ENCODE measurements around the gene ALDH5A1.
"Not testable (repeated sequence)": the region's sequence is repeated elsewhere in the genome, so short reads cannot be mapped to it uniquely, and the experiment has no call there.

ALDH5A1 gene

GRCh38 chr6:24489470-24489869 lies 5.3 kb upstream of the ALDH5A1 start, which contains the start of gene GPLD1:
Gene GPLD1, minus strand, starts transcription at chr6:24489578. Its CDS starts 67 bp downstream, at chr6:24489511.
- no peak for DNase-seq

GRCh38 chr6:24489881-24490280 lies 4.9 kb upstream of the ALDH5A1 start:
- DNase-seq = no peak

- DNase-seq = no peak
Measured at GRCh38 chr6:24490948-24491347, 3.8 kb upstream of the ALDH5A1 start.

- DNase-seq = peak; percentile 21
Measured at GRCh38 chr6:24492475-24492874, 2.3 kb upstream of the ALDH5A1 start.

- no peak for DNase-seq
Measured at GRCh38 chr6:24493945-24494820, 586 bp upstream of the ALDH5A1 start.

GRCh38 chr6:24497254-24497970 lies 2.6 kb downstream of the ALDH5A1 start:
- DNase-seq = no peak

- no peak for DNase-seq
Measured at GRCh38 chr6:24500683-24501082, 5.9 kb downstream of the ALDH5A1 start.

GRCh38 chr6:24501374-24501773 lies 6.6 kb downstream of the ALDH5A1 start:
- DNase-seq = no peak

- DNase-seq = no peak
Measured at GRCh38 chr6:24501914-24502313, 7.1 kb downstream of the ALDH5A1 start.

GRCh38 chr6:24504287-24504648 lies 9.5 kb downstream of the ALDH5A1 start:
- no peak for DNase-seq

- no peak for DNase-seq
Measured at GRCh38 chr6:24504649-24505586, 10.1 kb downstream of the ALDH5A1 start.

- no peak for DNase-seq
Measured at GRCh38 chr6:24506814-24507520, 12.2 kb downstream of the ALDH5A1 start.

GRCh38 chr6:24511976-24512375 lies 17.2 kb downstream of the ALDH5A1 start:
- DNase-seq = not testable (repeated sequence)

- DNase-seq = no peak
Measured at GRCh38 chr6:24513602-24514001, 18.8 kb downstream of the ALDH5A1 start.

GRCh38 chr6:24517659-24518543 lies 23.1 kb downstream of the ALDH5A1 start:
- DNase-seq = no peak

GRCh38 chr6:24520929-24521546 lies 26.3 kb downstream of the ALDH5A1 start:
- DNase-seq = peak; percentile 41

- DNase-seq = no peak
Measured at GRCh38 chr6:24522228-24523176, 27.7 kb downstream of the ALDH5A1 start.

GRCh38 chr6:24524329-24524728 lies 29.6 kb downstream of the ALDH5A1 start:
- no peak for DNase-seq

GRCh38 chr6:24524805-24525204 lies 30.0 kb downstream of the ALDH5A1 start:
- DNase-seq = peak; percentile 70

GRCh38 chr6:24529985-24530384 lies 35.2 kb downstream of the ALDH5A1 start:
- DNase-seq = no peak
